Endothelial cell of umbilical vein (primary cell): ENCODE measurements around the gene MED15. TPM values are rescaled to one million over a fixed set of nuclear protein-coding genes. Genes with fewer than 3 reads are reported as not detected.

Experiments used
- BruUV-seq: library from RNA; stranded (reverse); fragments of 400-500 nt; replicated peaks from 2 replicates; lab custom pipeline; 2021; lab: Mats Ljungman, UMichigan
- CTCF ChIA-PET: fragments of 300-600, 350-600 bp; sonication (Branson Sonifier 250); formaldehyde crosslinking; loops from one replicate; lab custom pipeline; 2021; ENCODE audit warnings: antibody characterized with exemption, inconsistent platforms; lab: Charles Lee
- POLR2A ChIA-PET: fragments of 300-600, 350-600 bp; sonication (Branson Sonifier 250); formaldehyde crosslinking; loops from one replicate; lab custom pipeline; 2021; ENCODE audit warnings: antibody characterized with exemption, inconsistent platforms; lab: Charles Lee
- DNase-seq: peaks from one replicate; pipeline ENCODE4 v3.0.0-alpha.2; 2011; ENCODE audit warnings: low read depth, low spot score
- FAIRE-seq: peaks from 2 replicates; lab custom pipeline; 2011; peaks lifted over from hg19 to GRCh38; lab: Jason Lieb, UNC
- H2AFZ ChIP-seq: 2 replicates; pipeline ENCODE4 v1.6.0; 2012; ENCODE audit warnings: low read depth, low read length, control low read depth, inconsistent platforms
- H3K27ac ChIP-seq: 2 replicates; pipeline ENCODE4 v1.5.1; 2011; ENCODE audit warnings: low read depth, mild to moderate bottlenecking, control low read depth, low read length, moderate library complexity; ENCODE audit not compliant: insufficient read depth
- H3K27me3 ChIP-seq, 2 experiments: 2 replicates each; pipeline versions ENCODE4 v1.6.0 to v1.6.1; 2011; ENCODE audit warnings: low read length in 2 of 2, mixed read lengths in 1 of 2; ENCODE audit not compliant: control insufficient read depth in 2 of 2, insufficient read depth in 2 of 2
- H3K36me3 ChIP-seq, 2 experiments: 2 replicates in 1 of 2; 3 replicates in 1 of 2; pipeline ENCODE4 v1.5.1; 2011; ENCODE audit warnings: low read length in 2 of 2, mild to moderate bottlenecking in 1 of 2, moderate library complexity in 1 of 2; ENCODE audit not compliant: control insufficient read depth in 2 of 2, insufficient read depth in 2 of 2; ENCODE audit errors: extremely low read depth in 1 of 2
- H3K4me1 ChIP-seq: 3 replicates; pipeline ENCODE4 v1.5.1; 2011; ENCODE audit warnings: mild to moderate bottlenecking, low read length; ENCODE audit not compliant: control insufficient read depth, insufficient read depth; ENCODE audit errors: extremely low read depth
- H3K4me2 ChIP-seq: 2 replicates; pipeline ENCODE4 v1.6.1; 2011; ENCODE audit warnings: low read length, control low read depth, mixed read lengths; ENCODE audit not compliant: insufficient read depth
- H3K4me3 ChIP-seq, 3 experiments: fragments of 200-600 bp in 1 of 3; sonication (generic), shearing (Covaris generic) in 1 of 3; replicated peaks in 1 of 3; 2 replicates each; pipeline ENCODE4 v1.5.1; 2011 to 2016; ENCODE audit warnings: control low read depth in 3 of 3, low read length in 3 of 3, mild to moderate bottlenecking in 2 of 3, inconsistent platforms in 1 of 3, low read depth in 1 of 3, moderate library complexity in 1 of 3; ENCODE audit not compliant: insufficient read depth in 1 of 3
- H3K79me2 ChIP-seq: 2 replicates; pipeline ENCODE4 v1.6.0; 2012; ENCODE audit warnings: low read length, inconsistent platforms; ENCODE audit not compliant: control insufficient read depth, insufficient read depth
- H3K9ac ChIP-seq: replicated peaks from 2 replicates; pipeline ENCODE3; 2011; ENCODE audit warnings: low read length, control low read depth; ENCODE audit not compliant: insufficient read depth; ENCODE audit errors: extremely low read depth
- H3K9me1 ChIP-seq: replicated peaks from 3 replicates; pipeline ENCODE4 v1.6.0; 2011; ENCODE audit warnings: mild to moderate bottlenecking, low read length; ENCODE audit not compliant: control insufficient read depth, insufficient read depth; ENCODE audit errors: extremely low read depth
- H3K9me3 ChIP-seq: replicated peaks from 2 replicates; pipeline ENCODE4 v1.5.1; 2012; ENCODE audit warnings: low read length, inconsistent platforms; ENCODE audit not compliant: control insufficient read depth, insufficient read depth
- H4K20me1 ChIP-seq: replicated peaks from 2 replicates; pipeline ENCODE3; 2011; ENCODE audit warnings: mild to moderate bottlenecking, low read length; ENCODE audit not compliant: control insufficient read depth, insufficient read depth; ENCODE audit errors: extremely low read depth
- EZH2 ChIP-seq: IDR thresholded peaks from 2 replicates; pipeline ENCODE4 v1.6.1; 2012; ENCODE audit warnings: borderline replicate concordance, low read depth, mild to moderate bottlenecking, moderate library complexity, low read length, inconsistent platforms; ENCODE audit not compliant: severe bottlenecking
- FOS ChIP-seq: IDR thresholded peaks from 2 replicates; pipeline ENCODE4 v1.6.1; 2011; ENCODE audit warnings: mild to moderate bottlenecking, low read length, moderate library complexity, borderline replicate concordance; ENCODE audit not compliant: insufficient read depth
- GATA2 ChIP-seq: IDR thresholded peaks from 2 replicates; pipeline ENCODE4 v1.7.0; 2011; ENCODE audit warnings: low read depth, mild to moderate bottlenecking, moderate library complexity, mixed read lengths, low read length; ENCODE audit not compliant: insufficient read length, insufficient read depth
- JUN ChIP-seq: IDR thresholded peaks from 2 replicates; pipeline ENCODE4 v1.6.1; 2011; ENCODE audit warnings: borderline replicate concordance, low read depth; ENCODE audit not compliant: insufficient read length, insufficient read depth
- MYC ChIP-seq: IDR thresholded peaks from one replicate; pipeline ENCODE4 v1.6.1; 2011; ENCODE audit warnings: mild to moderate bottlenecking, low read depth, low read length
- POLR2A ChIP-seq: IDR thresholded peaks from 2 replicates; pipeline ENCODE4 v1.6.1; 2012; ENCODE audit warnings: low read depth, mild to moderate bottlenecking, control low read depth, low read length
- POLR2AphosphoS5 ChIP-seq: IDR thresholded peaks from 2 replicates; pipeline ENCODE4 v1.6.1; 2012; ENCODE audit warnings: low read depth, mild to moderate bottlenecking, control low read depth, low read length, moderate library complexity; ENCODE audit not compliant: insufficient read depth
- dilution Hi-C: fragments of 300-500 bp; cut with MboI; formaldehyde crosslinking; loops from one replicate; pipeline ENCODE4 v1.15.0; 2019; ENCODE audit warnings: low sequenced_read_pairs; ENCODE audit not compliant: extremely low pct_ligation_motif_present
- intact Hi-C: fragments of 100-400 bp; cut with micrococcal nuclease; formaldehyde crosslinking; loops from one replicate; pipeline ENCODE4 v1.10.0; 2022
- polyA plus RNA-seq, 4 experiments: library from polyadenylated mRNA; depleted of rRNA in 3 of 4; stranded (reverse) in 3 of 4; unstranded in 1 of 4; fragments of >200 nt; gene quantifications; 2 replicates each; pipeline versions ENCODE4 v1.2.1 to v1.2.3, GENCODE V29; 2011 to 2012; ENCODE audit warnings: missing spikeins in 1 of 4
- total RNA-seq: library from RNA; stranded (reverse); gene quantifications from 2 replicates; pipeline ENCODE4 v1.2.3, GENCODE V29; 2021
- TF ChIP-seq, protein P1 (sequence below), 2 donors: IDR thresholded peaks; 1 replicate in 1 of 2; 2 replicates in 1 of 2; pipeline ENCODE4 v1.5.1; 2011; ENCODE audit warnings: low read length in 2 of 2, mild to moderate bottlenecking in 2 of 2, moderate library complexity in 2 of 2, control low read depth in 1 of 2, inconsistent platforms in 1 of 2, low read depth in 1 of 2; ENCODE audit not compliant: insufficient read depth in 1 of 2; ENCODE audit errors: extremely low read depth in 1 of 2

The MED15 gene
- total and polyA plus RNA-seq, 2 donors (not counting 3 experiments of a cell fraction or from before 2014, with no cell fraction given) = 68.1 to 138 TPM

DNA sequence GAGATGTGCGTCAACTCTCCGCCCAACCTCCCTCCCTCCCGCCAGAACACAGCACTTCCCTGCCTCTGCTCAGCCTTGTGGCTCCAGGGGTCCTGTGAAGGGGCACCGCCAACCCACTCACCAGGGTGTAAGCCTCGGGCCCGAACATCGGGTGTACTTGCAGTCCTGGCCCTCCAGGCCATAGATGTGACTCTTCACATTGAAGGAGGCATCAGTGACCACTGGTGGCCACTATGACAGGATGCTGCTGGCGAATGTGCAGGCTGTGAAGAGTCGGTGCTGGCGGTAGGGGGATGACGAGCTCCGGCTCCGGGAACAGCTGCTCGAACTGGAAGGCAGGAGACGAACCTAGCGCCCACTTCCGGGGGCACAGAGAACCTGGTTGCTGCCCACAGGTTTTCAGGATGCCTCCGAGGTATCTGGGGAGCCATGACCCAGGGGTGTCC, 97.4 kb downstream of the MED15 start:
- CTCF ChIA-PET = interaction anchor here (1.2 to 2.3 kb wide), 3 partner anchors 10 to 186 kb away, joined by 3 to 7 read pairs (median 5); no protein-coding TSS in a partner anchor
- intact Hi-C loops = no loop called here
- DNase-seq = no peak

GRCh38 chr22:20605328-20605727, 97.9 kb downstream of the MED15 start:
- intact Hi-C loops (no loop called here), dilution Hi-C loops (no loop called here)
- H3K4me1 ChIP-seq = no peaks in the 10 kb centered on the region
- FAIRE-seq (no peak), DNase-seq (no peak)
- no peaks in the 10 kb centered on the region for H3K79me2 ChIP-seq
- no peak overlapping the region for H2AFZ ChIP-seq
- no TSS peak for BruUV-seq
- H3K4me2 ChIP-seq = no peak overlapping the region
- H3K9ac ChIP-seq = no peak overlapping the region
- TF ChIP-seq FOS = no peak
- TF ChIP-seq GATA2 = no peak
- TF ChIP-seq, protein P1, sequence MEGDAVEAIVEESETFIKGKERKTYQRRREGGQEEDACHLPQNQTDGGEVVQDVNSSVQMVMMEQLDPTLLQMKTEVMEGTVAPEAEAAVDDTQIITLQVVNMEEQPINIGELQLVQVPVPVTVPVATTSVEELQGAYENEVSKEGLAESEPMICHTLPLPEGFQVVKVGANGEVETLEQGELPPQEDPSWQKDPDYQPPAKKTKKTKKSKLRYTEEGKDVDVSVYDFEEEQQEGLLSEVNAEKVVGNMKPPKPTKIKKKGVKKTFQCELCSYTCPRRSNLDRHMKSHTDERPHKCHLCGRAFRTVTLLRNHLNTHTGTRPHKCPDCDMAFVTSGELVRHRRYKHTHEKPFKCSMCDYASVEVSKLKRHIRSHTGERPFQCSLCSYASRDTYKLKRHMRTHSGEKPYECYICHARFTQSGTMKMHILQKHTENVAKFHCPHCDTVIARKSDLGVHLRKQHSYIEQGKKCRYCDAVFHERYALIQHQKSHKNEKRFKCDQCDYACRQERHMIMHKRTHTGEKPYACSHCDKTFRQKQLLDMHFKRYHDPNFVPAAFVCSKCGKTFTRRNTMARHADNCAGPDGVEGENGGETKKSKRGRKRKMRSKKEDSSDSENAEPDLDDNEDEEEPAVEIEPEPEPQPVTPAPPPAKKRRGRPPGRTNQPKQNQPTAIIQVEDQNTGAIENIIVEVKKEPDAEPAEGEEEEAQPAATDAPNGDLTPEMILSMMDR (IDR thresholded peaks at IDR 0.05; ENCODE audit: extremely low read depth in 1 of 2, insufficient read depth in 1 of 2, low read depth in 1 of 2, low read length in 2 of 2) = no peak
- no peak for TF ChIP-seq POLR2A
- no peak for TF ChIP-seq POLR2AphosphoS5
- no peak for TF ChIP-seq EZH2
- no peak for TF ChIP-seq MYC
- no peaks in the 10 kb centered on the region for H4K20me1 ChIP-seq
- peaks cover 0 to 1% of the 10 kb centered on the region in 2 experiments for H3K27me3 ChIP-seq
- H3K36me3 ChIP-seq = no peaks in the 10 kb centered on the region
- no peak overlapping the region for H3K4me3 ChIP-seq
- H3K9me3 ChIP-seq = no peaks in the 10 kb centered on the region
- no peak overlapping the region for H3K27ac ChIP-seq
- no peaks in the 10 kb centered on the region for H3K9me1 ChIP-seq
- ChIA-PET POLR2A (no interaction called here), CTCF (interaction anchor here (1.1 to 2.3 kb wide), 4 partner anchors 40 to 187 kb away, joined by 3 to 7 read pairs (median 4); no protein-coding TSS in a partner anchor)

More for the DNA sequence above, 97.4 kb downstream of the MED15 start:
- Histone ChIP-seq H2AFZ (no peak overlapping the region), H3K9me3 (no peaks in the 10 kb centered on the region), H3K4me3 (no peak overlapping the region), H3K4me2 (no peak overlapping the region), H3K79me2 (no peaks in the 10 kb centered on the region), H3K27me3 (peaks cover 0 to 1% of the 10 kb centered on the region in 2 experiments), H3K27ac (no peak overlapping the region), H3K9me1 (no peaks in the 10 kb centered on the region), H3K4me1 (no peaks in the 10 kb centered on the region), H4K20me1 (no peaks in the 10 kb centered on the region), H3K9ac (no peak overlapping the region), H3K36me3 (no peaks in the 10 kb centered on the region)
- dilution Hi-C loops = no loop called here
- BruUV-seq = no TSS peak
- POLR2A ChIA-PET = no interaction called here
- no peak for FAIRE-seq
- no peak for TF ChIP-seq JUN
